Thoracic aorta (tissue), 2 donors: ENCODE results near the gene FAM219B. TPM values are rescaled to one million over a fixed set of nuclear protein-coding genes. Genes with fewer than 3 reads are reported as not detected.

Experiments used
- ATAC-seq: fragments of 150-250 bp; one replicate; pipeline ENCODE4 v1.8.0; 2017; ENCODE audit warnings: low read depth; ENCODE audit not compliant: insufficient number of reproducible peaks, low FRiP score
- DNase-seq: peaks from one replicate; pipeline ENCODE4 v3.0.0-alpha.2; 2020; ENCODE audit warnings: low spot score
- H3K27ac ChIP-seq, 2 donors: fragments of 200-600 bp; sonication (generic); 1 replicate in 1 of 2; 2 replicates in 1 of 2; pipeline ENCODE4 v1.5.1; 2016; ENCODE audit warnings: mild to moderate bottlenecking in 2 of 2, moderate library complexity in 2 of 2
- H3K27me3 ChIP-seq: fragments of 200-600 bp; sonication (generic); replicated peaks from 2 replicates; pipeline ENCODE4 v1.6.0; 2016; ENCODE audit warnings: mild to moderate bottlenecking; ENCODE audit not compliant: insufficient read depth
- H3K36me3 ChIP-seq: fragments of 200-600 bp; sonication (generic); one replicate; pipeline ENCODE4 v1.5.1; 2016
- H3K4me1 ChIP-seq, 2 donors: fragments of 200-600 bp; sonication (generic); 1 replicate in 1 of 2; 2 replicates in 1 of 2; pipeline versions ENCODE4 v1.5.1 to v1.6.0; 2016; ENCODE audit warnings: low read depth in 2 of 2, mild to moderate bottlenecking in 1 of 2; ENCODE audit not compliant: control insufficient read depth in 1 of 2
- H3K4me3 ChIP-seq: fragments of 200-600 bp; sonication (generic); 2 replicates; pipeline ENCODE4 v1.5.1; 2016; ENCODE audit warnings: mild to moderate bottlenecking
- H3K9me3 ChIP-seq: fragments of 200-600 bp; sonication (generic); 2 replicates; pipeline ENCODE4 v1.5.1; 2016
- CTCF ChIP-seq: fragments of 200-600 bp; sonication (generic); IDR thresholded peaks from one replicate; pipeline ENCODE4 v1.5.1; 2019; ENCODE audit warnings: antibody characterized with exemption
- total RNA-seq, 2 donors: library from RNA; depleted of rRNA; stranded (reverse); fragments of >200 nt; gene quantifications; one replicate each; pipeline versions ENCODE4 v1.1.0 to v1.2.3, GENCODE V29; 2016

Gene FAM219B
- total RNA-seq, 2 donors from 2014 or later, result 61.1 to 85.6 TPM

- Histone ChIP-seq H3K36me3 (peaks cover 6% of the 10 kb centered on the region), H3K4me3 (no peak overlapping the region), H3K9me3 (no peaks in the 10 kb centered on the region), H3K27me3 (no peaks in the 10 kb centered on the region), H3K4me1 (peaks cover 12 to 18% of the 10 kb centered on the region in 2 donors), H3K27ac (no peak overlapping the region)
- TF ChIP-seq CTCF, result no peak
- DNase-seq (no peak), ATAC-seq (no peak)
Observed at GRCh38 chr15:74893627-74894026, 13.0 kb downstream of the FAM219B start.

- peaks cover 6% of the 10 kb centered on the region for H3K36me3 ChIP-seq
Observed at GRCh38 chr15:74892931-74893330, 13.7 kb downstream of the FAM219B start.

GRCh38 chr15:74892313-74892712 is 14.3 kb downstream of the FAM219B start:
- Histone ChIP-seq H3K36me3 (peaks cover 6% of the 10 kb centered on the region), H3K27ac (no peak overlapping the region)

More at GRCh38 chr15:74892931-74893330, 13.7 kb downstream of the FAM219B start:
- Histone ChIP-seq H3K27ac (no peak overlapping the region), H3K4me3 (no peak overlapping the region), H3K27me3 (no peaks in the 10 kb centered on the region), H3K9me3 (no peaks in the 10 kb centered on the region), H3K4me1 (peaks cover 12 to 18% of the 10 kb centered on the region in 2 donors)
- DNase-seq (no peak), ATAC-seq (no peak)
- no peak for TF ChIP-seq CTCF

GRCh38 chr15:74891469-74891868 is 15.2 kb downstream of the FAM219B start:
- Histone ChIP-seq H3K27me3 (no peaks in the 10 kb centered on the region), H3K9me3 (no peaks in the 10 kb centered on the region), H3K4me3 (no peak overlapping the region), H3K4me1 (peaks cover 12 to 18% of the 10 kb centered on the region in 2 donors), H3K27ac (no peak overlapping the region), H3K36me3 (peaks cover 6% of the 10 kb centered on the region)
- DNase-seq (no peak), ATAC-seq (no peak)
- TF ChIP-seq CTCF, result no peak

More at GRCh38 chr15:74892313-74892712, 14.3 kb downstream of the FAM219B start:
- no peaks in the 10 kb centered on the region for H3K27me3 ChIP-seq
- H3K4me1 ChIP-seq, result peaks cover 12 to 18% of the 10 kb centered on the region in 2 donors
- H3K9me3 ChIP-seq, result no peaks in the 10 kb centered on the region
- H3K4me3 ChIP-seq, result no peak overlapping the region
- no peak for DNase-seq
- TF ChIP-seq CTCF, result no peak
- no peak for ATAC-seq

GRCh38 chr15:74890665-74890960 is 16.0 kb downstream of the FAM219B start:
- ATAC-seq, result no peak
- peak overlapping the region; percentile 57 to 71 for H3K27ac ChIP-seq

More at GRCh38 chr15:74890665-74890960, 16.0 kb downstream of the FAM219B start:
- Histone ChIP-seq H3K4me3 (peak overlapping the region; percentile 92), H3K36me3 (peaks cover 6% of the 10 kb centered on the region), H3K4me1 (peaks cover 12 to 18% of the 10 kb centered on the region in 2 donors), H3K9me3 (no peaks in the 10 kb centered on the region), H3K27me3 (no peaks in the 10 kb centered on the region)
- no peak for TF ChIP-seq CTCF
- DNase-seq, result no peak
